ENCODE measurements around the gene BRINP1. TPM values are rescaled to one million over a fixed set of nuclear protein-coding genes. Genes with fewer than 3 reads are reported as not detected.

The BRINP1 gene
- polyA plus RNA-seq, 3 donors = not detected

GRCh38 chr9:119322184-119322583 is 47.1 kb downstream of the BRINP1 start:
- H3K27me3 ChIP-seq (ENCODE audit: control insufficient read depth in 2 of 2, insufficient read depth in 2 of 2, low read length in 2 of 2) = no peaks in the 10 kb centered on the region
- TF ChIP-seq, protein P1, sequence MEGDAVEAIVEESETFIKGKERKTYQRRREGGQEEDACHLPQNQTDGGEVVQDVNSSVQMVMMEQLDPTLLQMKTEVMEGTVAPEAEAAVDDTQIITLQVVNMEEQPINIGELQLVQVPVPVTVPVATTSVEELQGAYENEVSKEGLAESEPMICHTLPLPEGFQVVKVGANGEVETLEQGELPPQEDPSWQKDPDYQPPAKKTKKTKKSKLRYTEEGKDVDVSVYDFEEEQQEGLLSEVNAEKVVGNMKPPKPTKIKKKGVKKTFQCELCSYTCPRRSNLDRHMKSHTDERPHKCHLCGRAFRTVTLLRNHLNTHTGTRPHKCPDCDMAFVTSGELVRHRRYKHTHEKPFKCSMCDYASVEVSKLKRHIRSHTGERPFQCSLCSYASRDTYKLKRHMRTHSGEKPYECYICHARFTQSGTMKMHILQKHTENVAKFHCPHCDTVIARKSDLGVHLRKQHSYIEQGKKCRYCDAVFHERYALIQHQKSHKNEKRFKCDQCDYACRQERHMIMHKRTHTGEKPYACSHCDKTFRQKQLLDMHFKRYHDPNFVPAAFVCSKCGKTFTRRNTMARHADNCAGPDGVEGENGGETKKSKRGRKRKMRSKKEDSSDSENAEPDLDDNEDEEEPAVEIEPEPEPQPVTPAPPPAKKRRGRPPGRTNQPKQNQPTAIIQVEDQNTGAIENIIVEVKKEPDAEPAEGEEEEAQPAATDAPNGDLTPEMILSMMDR (IDR thresholded peaks at IDR 0.05) = no peak
- no peak overlapping the region for H3K27ac ChIP-seq (ENCODE audit: low read depth in 1 of 2, low read length in 2 of 2)
- H3K4me1 ChIP-seq (ENCODE audit: control insufficient read depth in 1 of 2, insufficient read depth in 2 of 2, low read length in 2 of 2) = no peaks in the 10 kb centered on the region
- Mint-ChIP-seq H3K9me3 (peaks cover 1 to 8% (median 2%) of the 10 kb centered on the region in 7 donors), H3K27me3 (ENCODE audit: low read depth in 3 of 3) (peaks cover 0 to 5% (median 2%) of the 10 kb centered on the region in 3 donors), H3K27ac (no peak overlapping the region), H3K4me1 (no peaks in the 10 kb centered on the region), H3K36me3 (no peaks in the 10 kb centered on the region), H3K4me3 (no peak overlapping the region)
- WGBS (ENCODE audit: insufficient coverage) = 100% methylated on average over 1 of the region's 7 CpGs
- H3K4me2 ChIP-seq (replicated peaks; ENCODE audit: extremely low read depth, low read length, poor library complexity, severe bottlenecking) = no peak overlapping the region
- DNase-seq = no peak
- H3K79me2 ChIP-seq (ENCODE audit: insufficient read depth, low read length) = no peaks in the 10 kb centered on the region
- no peaks in the 10 kb centered on the region for H4K20me1 ChIP-seq (ENCODE audit: insufficient read depth, low read length)
- H3K9me3 ChIP-seq (replicated peaks in 1 of 2; ENCODE audit: control insufficient read depth in 1 of 2, insufficient read depth in 1 of 2, low read length in 2 of 2) = no peaks in the 10 kb centered on the region
- intact Hi-C loops (cut with micrococcal nuclease) = no loop called here
- H2AFZ ChIP-seq (ENCODE audit: insufficient read depth, low read depth, low read length, poor library complexity, severe bottlenecking) = no peak overlapping the region
- no peak overlapping the region for H3K4me3 ChIP-seq (replicated peaks in 1 of 3; ENCODE audit: low read depth in 2 of 3, low read length in 3 of 3)
- H3K36me3 ChIP-seq (replicated peaks in 1 of 2; ENCODE audit: control insufficient read depth in 1 of 2, insufficient read depth in 2 of 2, low read length in 2 of 2) = no peaks in the 10 kb centered on the region
- H3K9ac ChIP-seq (ENCODE audit: insufficient read depth, low read length, poor library complexity, severe bottlenecking) = no peak overlapping the region

- H3K9me3 Mint-ChIP-seq = peaks cover 0 to 3% (median 2%) of the 10 kb centered on the region in 7 donors
- 57% methylated on average over 4 of the region's 4 CpGs for WGBS (ENCODE audit: insufficient coverage)
- H3K9ac ChIP-seq (ENCODE audit: insufficient read depth, low read length, poor library complexity, severe bottlenecking) = no peak overlapping the region
- TF ChIP-seq, protein P1 (IDR thresholded peaks at IDR 0.05) = no peak
- intact Hi-C loops (cut with micrococcal nuclease) = no loop called here
- no peak for DNase-seq
- no peak overlapping the region for H3K4me3 ChIP-seq (replicated peaks in 1 of 3; ENCODE audit: low read depth in 2 of 3, low read length in 3 of 3)
- H3K27me3 ChIP-seq (ENCODE audit: control insufficient read depth in 2 of 2, insufficient read depth in 2 of 2, low read length in 2 of 2) = no peaks in the 10 kb centered on the region
- no peak overlapping the region for H3K27ac ChIP-seq (ENCODE audit: low read depth in 1 of 2, low read length in 2 of 2)
- H3K36me3 ChIP-seq (replicated peaks in 1 of 2; ENCODE audit: control insufficient read depth in 1 of 2, insufficient read depth in 2 of 2, low read length in 2 of 2) = no peaks in the 10 kb centered on the region
- H3K4me3 Mint-ChIP-seq = no peak overlapping the region
- no peaks in the 10 kb centered on the region for H3K36me3 Mint-ChIP-seq
- peaks cover 0 to 5% (median 0%) of the 10 kb centered on the region in 3 donors for H3K27me3 Mint-ChIP-seq (ENCODE audit: low read depth in 3 of 3)
- H3K27ac Mint-ChIP-seq = no peak overlapping the region
- H3K4me1 Mint-ChIP-seq = no peaks in the 10 kb centered on the region
- H4K20me1 ChIP-seq (ENCODE audit: insufficient read depth, low read length) = no peaks in the 10 kb centered on the region
- H2AFZ ChIP-seq (ENCODE audit: insufficient read depth, low read depth, low read length, poor library complexity, severe bottlenecking) = no peak overlapping the region
- H3K9me3 ChIP-seq (replicated peaks in 1 of 2; ENCODE audit: control insufficient read depth in 1 of 2, insufficient read depth in 1 of 2, low read length in 2 of 2) = no peaks in the 10 kb centered on the region
- no peaks in the 10 kb centered on the region for H3K79me2 ChIP-seq (ENCODE audit: insufficient read depth, low read length)
- H3K4me2 ChIP-seq (replicated peaks; ENCODE audit: extremely low read depth, low read length, poor library complexity, severe bottlenecking) = no peak overlapping the region
- H3K4me1 ChIP-seq (ENCODE audit: control insufficient read depth in 1 of 2, insufficient read depth in 2 of 2, low read length in 2 of 2) = no peaks in the 10 kb centered on the region
These were observed 50.9 kb downstream of the BRINP1 start for GRCh38 chr9:119318371-119318770.

Data from CD14-positive monocyte (primary cell).